Measurements from ENCODE around the gene CAPZB. TPM values are rescaled to one million over a fixed set of nuclear protein-coding genes. Genes with fewer than 3 reads are reported as not detected.

Gene CAPZB
- total and polyA plus RNA-seq, 2 donors: 136 to 255 TPM

DNA sequence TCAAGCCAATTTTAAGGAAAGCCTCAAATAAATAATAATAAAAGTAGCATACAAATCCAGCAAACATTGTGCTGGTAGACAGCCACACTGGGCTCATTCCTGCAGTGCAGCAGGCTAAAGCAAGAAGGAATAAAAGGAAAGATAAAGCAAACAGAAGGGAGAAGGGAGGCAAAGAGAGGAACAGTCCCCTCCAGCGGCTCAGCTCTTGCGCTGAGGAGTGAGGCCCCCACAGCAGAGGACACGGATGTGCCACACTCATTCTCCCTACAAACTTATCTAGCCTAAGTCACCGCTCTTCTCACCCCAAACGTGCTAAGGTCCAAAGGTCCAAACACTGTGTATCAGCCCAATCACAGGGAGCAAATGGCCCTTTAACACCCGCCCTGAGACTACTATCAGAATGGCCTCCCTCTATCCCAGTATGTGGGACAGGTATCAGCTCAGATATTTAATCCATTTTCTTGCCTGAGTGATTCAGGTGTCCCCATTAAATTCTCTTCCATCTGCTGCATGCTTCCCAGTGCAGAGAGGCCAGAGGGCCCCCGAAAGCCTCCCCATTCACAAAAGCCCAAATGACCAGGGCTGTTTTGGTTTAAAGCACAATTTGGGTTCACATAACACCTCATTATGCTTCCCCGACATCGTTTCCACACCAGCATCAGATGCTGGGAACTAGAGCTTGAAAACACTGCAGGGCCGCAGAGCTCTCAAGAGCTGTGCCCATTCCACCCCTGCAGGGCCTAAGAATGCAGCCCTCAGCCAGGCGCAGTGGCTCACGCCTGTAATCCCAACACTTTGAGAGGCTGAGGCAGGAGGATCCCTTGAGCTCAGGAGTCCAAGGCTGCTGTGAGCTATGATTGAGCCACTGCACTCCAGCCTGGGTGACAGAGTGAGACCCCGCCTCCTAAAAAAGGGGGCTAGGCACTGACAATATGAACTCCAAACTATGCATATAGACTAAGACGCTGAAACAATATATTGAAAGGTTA, 17.8 kb downstream of the CAPZB start:
- Histone ChIP-seq H3K4me3 (ENCODE audit: low read length in 2 of 2) (no peak overlapping the region), H3K36me3 (ENCODE audit: control insufficient read depth in 2 of 2, insufficient read depth in 2 of 2, low read length in 1 of 2) (peaks cover 12 to 20% of the 10 kb centered on the region in 2 donors), H3K9me3 (ENCODE audit: control insufficient read depth in 2 of 2, insufficient read depth in 1 of 2, low read length in 1 of 2) (no peaks in the 10 kb centered on the region), H3K27ac (ENCODE audit: low read depth in 1 of 2, low read length in 1 of 2) (no peak overlapping the region), H3K4me1 (ENCODE audit: control insufficient read depth in 2 of 2, insufficient read depth in 2 of 2, low read length in 2 of 2) (peaks cover 23 to 63% of the 10 kb centered on the region in 2 donors), H3K27me3 (ENCODE audit: control insufficient read depth in 2 of 2, insufficient read depth in 1 of 2, low read length in 1 of 2) (no peaks in the 10 kb centered on the region)
- WGBS: 93% methylated on average over 14 of the region's 14 CpGs
- DNase-seq (ENCODE audit: low read depth in 6 of 9, low spot score in 9 of 9): no peak

DNA sequence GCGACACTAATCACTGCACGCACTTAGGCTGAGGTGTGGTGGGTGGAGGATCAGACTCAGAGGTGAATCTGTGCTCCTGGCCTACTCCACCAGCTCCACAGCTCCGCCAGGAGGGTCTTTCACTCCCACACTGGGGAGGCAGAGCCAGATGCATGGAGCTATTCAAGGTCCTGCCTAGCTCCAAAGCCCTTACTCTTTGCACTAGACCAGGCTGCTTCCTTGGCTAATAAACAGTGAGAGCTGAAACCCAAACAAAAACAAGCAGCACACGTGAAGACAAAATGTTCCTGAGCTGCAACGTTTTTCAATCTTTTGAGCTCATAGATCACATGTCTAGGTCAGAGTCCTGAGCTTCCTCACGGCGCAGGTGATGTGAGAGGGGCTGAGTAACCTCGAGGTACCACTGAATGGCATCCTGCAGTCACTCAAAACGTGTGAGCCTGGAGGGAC, 19.2 kb downstream of the CAPZB start:
- Histone ChIP-seq H3K27ac (ENCODE audit: low read depth in 1 of 2, low read length in 1 of 2) (peak overlapping the region in 1 of 2 donors; percentile 62), H3K9me3 (ENCODE audit: control insufficient read depth in 2 of 2, insufficient read depth in 1 of 2, low read length in 1 of 2) (no peaks in the 10 kb centered on the region), H3K4me3 (ENCODE audit: low read length in 2 of 2) (no peak overlapping the region), H3K27me3 (ENCODE audit: control insufficient read depth in 2 of 2, insufficient read depth in 1 of 2, low read length in 1 of 2) (no peaks in the 10 kb centered on the region), H3K36me3 (ENCODE audit: control insufficient read depth in 2 of 2, insufficient read depth in 2 of 2, low read length in 1 of 2) (peaks cover 9 to 12% of the 10 kb centered on the region in 2 donors), H3K4me1 (ENCODE audit: control insufficient read depth in 2 of 2, insufficient read depth in 2 of 2, low read length in 2 of 2) (peaks cover 27 to 70% of the 10 kb centered on the region in 2 donors)
- no peak for DNase-seq (ENCODE audit: low read depth in 6 of 9, low spot score in 9 of 9)
- WGBS: 70% methylated on average over 9 of the region's 9 CpGs

DNA sequence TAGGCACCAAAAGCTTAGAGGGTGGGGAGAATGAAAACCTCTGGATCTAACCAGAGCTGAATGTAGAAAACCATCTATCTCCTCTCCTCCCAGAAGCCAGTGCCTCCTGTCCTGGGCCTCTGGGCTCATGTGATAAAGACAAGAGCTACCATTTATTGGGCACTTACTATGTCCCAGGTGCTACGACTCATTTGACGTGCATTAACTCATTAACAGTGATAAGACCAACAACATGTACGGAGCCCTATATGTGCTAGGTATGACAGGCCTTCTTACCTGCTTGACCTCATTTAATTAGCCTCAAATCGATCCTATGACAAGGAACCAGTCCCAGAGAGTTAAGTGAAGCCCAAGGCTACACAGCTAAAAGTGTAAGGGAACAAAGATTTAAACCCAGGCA, 19.7 kb downstream of the CAPZB start:
- no peaks in the 10 kb centered on the region for H3K9me3 ChIP-seq (ENCODE audit: control insufficient read depth in 2 of 2, insufficient read depth in 1 of 2, low read length in 1 of 2)
- peak overlapping the region in 1 of 2 donors; percentile 62 for H3K27ac ChIP-seq (ENCODE audit: low read depth in 1 of 2, low read length in 1 of 2)
- peaks cover 31 to 75% of the 10 kb centered on the region in 2 donors for H3K4me1 ChIP-seq (ENCODE audit: control insufficient read depth in 2 of 2, insufficient read depth in 2 of 2, low read length in 2 of 2)
- H3K27me3 ChIP-seq (ENCODE audit: control insufficient read depth in 2 of 2, insufficient read depth in 1 of 2, low read length in 1 of 2): no peaks in the 10 kb centered on the region
- WGBS: 98% methylated on average over 4 of the region's 4 CpGs
- no peak for DNase-seq (ENCODE audit: low read depth in 6 of 9, low spot score in 9 of 9)
- no peak overlapping the region for H3K4me3 ChIP-seq (ENCODE audit: low read length in 2 of 2)
- peaks cover 9 to 12% of the 10 kb centered on the region in 2 donors for H3K36me3 ChIP-seq (ENCODE audit: control insufficient read depth in 2 of 2, insufficient read depth in 2 of 2, low read length in 1 of 2)

- Histone ChIP-seq H3K4me3 (ENCODE audit: low read length in 2 of 2) (no peak overlapping the region), H3K27me3 (ENCODE audit: control insufficient read depth in 2 of 2, insufficient read depth in 1 of 2, low read length in 1 of 2) (no peaks in the 10 kb centered on the region), H3K36me3 (ENCODE audit: control insufficient read depth in 2 of 2, insufficient read depth in 2 of 2, low read length in 1 of 2) (peaks cover 9 to 12% of the 10 kb centered on the region in 2 donors), H3K9me3 (ENCODE audit: control insufficient read depth in 2 of 2, insufficient read depth in 1 of 2, low read length in 1 of 2) (no peaks in the 10 kb centered on the region), H3K27ac (ENCODE audit: low read depth in 1 of 2, low read length in 1 of 2) (peak overlapping the region in 1 of 2 donors; percentile 60), H3K4me1 (ENCODE audit: control insufficient read depth in 2 of 2, insufficient read depth in 2 of 2, low read length in 2 of 2) (peaks cover 35 to 78% of the 10 kb centered on the region in 2 donors)
- 95% methylated on average over 2 of the region's 2 CpGs for WGBS
- no peak for DNase-seq (ENCODE audit: low read depth in 6 of 9, low spot score in 9 of 9)
Observed at GRCh38 chr1:19465123-19465522, 20.2 kb downstream of the CAPZB start.

DNA sequence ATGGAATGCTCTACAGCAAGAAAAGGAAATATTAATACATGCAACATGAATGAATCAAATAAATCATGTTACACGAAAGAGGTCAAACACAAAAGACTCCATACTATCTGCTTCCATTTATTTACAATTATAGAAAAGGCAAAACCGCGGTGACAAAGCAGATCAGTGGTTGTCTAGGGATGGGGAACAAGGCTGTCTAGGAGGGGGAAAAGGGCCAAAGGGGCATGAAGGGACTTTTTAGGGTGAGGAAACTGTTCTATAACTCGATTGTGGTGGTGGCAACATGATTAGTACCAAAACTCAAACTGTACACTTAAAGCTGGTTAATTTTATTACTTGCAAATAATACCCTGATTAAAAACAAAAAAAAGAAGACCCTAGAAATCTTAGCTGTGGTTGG, 20.6 kb downstream of the CAPZB start:
- H3K36me3 ChIP-seq (ENCODE audit: control insufficient read depth in 2 of 2, insufficient read depth in 2 of 2, low read length in 1 of 2): peaks cover 6 to 12% of the 10 kb centered on the region in 2 donors
- 75% methylated on average over 4 of the region's 4 CpGs for WGBS
- no peak overlapping the region for H3K4me3 ChIP-seq (ENCODE audit: low read length in 2 of 2)
- no peaks in the 10 kb centered on the region for H3K9me3 ChIP-seq (ENCODE audit: control insufficient read depth in 2 of 2, insufficient read depth in 1 of 2, low read length in 1 of 2)
- H3K27me3 ChIP-seq (ENCODE audit: control insufficient read depth in 2 of 2, insufficient read depth in 1 of 2, low read length in 1 of 2): no peaks in the 10 kb centered on the region
- DNase-seq (ENCODE audit: low read depth in 6 of 9, low spot score in 9 of 9): no peak
- no peak overlapping the region for H3K27ac ChIP-seq (ENCODE audit: low read depth in 1 of 2, low read length in 1 of 2)
- peaks cover 35 to 78% of the 10 kb centered on the region in 2 donors for H3K4me1 ChIP-seq (ENCODE audit: control insufficient read depth in 2 of 2, insufficient read depth in 2 of 2, low read length in 2 of 2)

- no peaks in the 10 kb centered on the region for H3K27me3 ChIP-seq (ENCODE audit: control insufficient read depth in 2 of 2, insufficient read depth in 1 of 2, low read length in 1 of 2)
- no peak overlapping the region for H3K4me3 ChIP-seq (ENCODE audit: low read length in 2 of 2)
- no peaks in the 10 kb centered on the region for H3K9me3 ChIP-seq (ENCODE audit: control insufficient read depth in 2 of 2, insufficient read depth in 1 of 2, low read length in 1 of 2)
- peak overlapping the region; percentile 85 to 95 for H3K27ac ChIP-seq (ENCODE audit: low read depth in 1 of 2, low read length in 1 of 2)
- no peak for DNase-seq (ENCODE audit: low read depth in 6 of 9, low spot score in 9 of 9)
- peaks cover 6 to 12% of the 10 kb centered on the region in 2 donors for H3K36me3 ChIP-seq (ENCODE audit: control insufficient read depth in 2 of 2, insufficient read depth in 2 of 2, low read length in 1 of 2)
- peaks cover 27 to 78% of the 10 kb centered on the region in 2 donors for H3K4me1 ChIP-seq (ENCODE audit: control insufficient read depth in 2 of 2, insufficient read depth in 2 of 2, low read length in 2 of 2)
Observed at GRCh38 chr1:19463504-19463803, 21.9 kb downstream of the CAPZB start.

- WGBS: 31% methylated on average over 10 of the region's 10 CpGs
- no peaks in the 10 kb centered on the region for H3K9me3 ChIP-seq (ENCODE audit: control insufficient read depth in 2 of 2, insufficient read depth in 1 of 2, low read length in 1 of 2)
- H3K4me3 ChIP-seq (ENCODE audit: low read length in 2 of 2): peak overlapping the region in 1 of 2 donors; percentile 2
- H3K27me3 ChIP-seq (ENCODE audit: control insufficient read depth in 2 of 2, insufficient read depth in 1 of 2, low read length in 1 of 2): no peaks in the 10 kb centered on the region
- peak overlapping the region; percentile 85 to 95 for H3K27ac ChIP-seq (ENCODE audit: low read depth in 1 of 2, low read length in 1 of 2)
- peaks cover 6 to 12% of the 10 kb centered on the region in 2 donors for H3K36me3 ChIP-seq (ENCODE audit: control insufficient read depth in 2 of 2, insufficient read depth in 2 of 2, low read length in 1 of 2)
- DNase-seq (ENCODE audit: low read depth in 6 of 9, low spot score in 9 of 9): peak in 6 of 9 donors; percentile 48 to 85 (median 58)
- H3K4me1 ChIP-seq (ENCODE audit: control insufficient read depth in 2 of 2, insufficient read depth in 2 of 2, low read length in 2 of 2): peaks cover 24 to 75% of the 10 kb centered on the region in 2 donors
Observed at GRCh38 chr1:19462781-19463503, 22.4 kb downstream of the CAPZB start.

DNA sequence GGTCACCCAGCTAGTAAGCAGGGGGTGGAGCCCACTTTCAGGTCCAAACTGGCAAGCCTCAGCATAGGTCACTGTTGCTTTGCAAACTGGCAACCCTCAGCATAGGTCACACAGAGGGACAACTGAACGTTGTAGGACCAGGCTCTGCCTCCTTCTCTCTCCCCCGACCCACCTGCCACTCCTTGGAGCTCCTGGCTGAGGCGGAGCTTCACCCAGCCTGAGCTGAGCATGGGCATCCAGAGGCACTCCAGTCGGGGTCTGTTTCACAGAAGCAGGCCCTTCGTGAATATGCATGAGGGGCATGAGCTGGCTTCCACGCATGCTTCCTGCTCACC, 24.2 kb downstream of the CAPZB start:
- 77% methylated on average over 6 of the region's 6 CpGs for WGBS
- Histone ChIP-seq H3K4me1 (ENCODE audit: control insufficient read depth in 2 of 2, insufficient read depth in 2 of 2, low read length in 2 of 2) (peaks cover 30 to 65% of the 10 kb centered on the region in 2 donors), H3K27ac (ENCODE audit: low read depth in 1 of 2, low read length in 1 of 2) (no peak overlapping the region), H3K9me3 (ENCODE audit: control insufficient read depth in 2 of 2, insufficient read depth in 1 of 2, low read length in 1 of 2) (no peaks in the 10 kb centered on the region), H3K4me3 (ENCODE audit: low read length in 2 of 2) (no peak overlapping the region), H3K27me3 (ENCODE audit: control insufficient read depth in 2 of 2, insufficient read depth in 1 of 2, low read length in 1 of 2) (no peaks in the 10 kb centered on the region), H3K36me3 (ENCODE audit: control insufficient read depth in 2 of 2, insufficient read depth in 2 of 2, low read length in 1 of 2) (peaks cover 4 to 11% of the 10 kb centered on the region in 2 donors)
- no peak for DNase-seq (ENCODE audit: low read depth in 6 of 9, low spot score in 9 of 9)
